Transverse colon (tissue), 4 donors: Measurements from ENCODE around the gene RFX2. TPM values are rescaled to one million over a fixed set of nuclear protein-coding genes. Genes with fewer than 3 reads are reported as not detected.

Experiments used
- DNase-seq: peaks from one replicate; pipeline ENCODE4 v3.0.0-alpha.2; 2019
- H3K27ac ChIP-seq, 4 donors: fragments of 200-600 bp; sonication (generic); 2 replicates each; pipeline ENCODE4 v1.5.1; 2016 to 2018; ENCODE audit warnings: inconsistent platforms in 4 of 4
- H3K27me3 ChIP-seq: fragments of 200-600 bp; sonication (generic); 2 replicates; pipeline ENCODE4 v1.5.1; 2017; ENCODE audit warnings: inconsistent platforms
- H3K36me3 ChIP-seq, 4 donors: fragments of 200-600 bp; sonication (generic); 2 replicates each; pipeline ENCODE4 v1.5.1; 2017 to 2019; ENCODE audit warnings: inconsistent platforms in 4 of 4
- H3K4me1 ChIP-seq, 4 donors: fragments of 200-600 bp; sonication (generic); 2 replicates each; pipeline ENCODE4 v1.5.1; 2017 to 2020; ENCODE audit warnings: inconsistent platforms in 4 of 4
- H3K4me3 ChIP-seq, 4 donors: fragments of 200-600 bp; sonication (generic); 1 replicate in 1 of 4; 2 replicates in 3 of 4; pipeline versions ENCODE4 v1.5.1 to v1.6.1; 2017 to 2019; ENCODE audit warnings: inconsistent platforms in 4 of 4
- H3K9me3 ChIP-seq, 2 donors: fragments of 200-600 bp; sonication (generic); 2 replicates each; pipeline ENCODE4 v1.5.1; 2017 to 2019; ENCODE audit warnings: inconsistent platforms in 2 of 2
- EP300 ChIP-seq: sonication (generic); formaldehyde crosslinking; IDR thresholded peaks from one replicate; pipeline ENCODE4 v1.6.1; 2017; ENCODE audit warnings: antibody characterized with exemption, low read depth
- POLR2A ChIP-seq: fragments of 450-650 bp; IDR thresholded peaks from one replicate; pipeline ENCODE4 v1.6.1; 2016; ENCODE audit warnings: antibody characterized with exemption, mild to moderate bottlenecking, moderate library complexity
- POLR2AphosphoS5 ChIP-seq, 3 donors: sonication (generic); formaldehyde crosslinking; IDR thresholded peaks; one replicate each; pipeline ENCODE4 v1.6.1; 2016; ENCODE audit warnings: antibody characterized with exemption in 3 of 3
- WGBS, 2 donors: methylation state at CpG; one replicate each; pipeline ENCODE4 v1.1.5; 2018; ENCODE audit warnings: low coverage in 1 of 2; 5-methylcytosine and 5-hydroxymethylcytosine counted together
- in situ Hi-C, 4 donors: fragments of 200-750 bp; cut with MboI; loops; one replicate each; pipeline versions ENCODE4 v1.15.0 to v1.15.1; 2017; ENCODE audit warnings: low sequenced_read_pairs in 3 of 4, low pct_ligation_motif_present in 1 of 4, low pct_unique_long_range_greater_than_20kb in 1 of 4
- intact Hi-C: fragments of 100-400 bp; cut with DNase I; formaldehyde crosslinking; loops from one replicate; pipeline ENCODE4 v1.15.1; 2023; ENCODE audit warnings: low total_unique reads
- total RNA-seq, 4 donors: library from RNA; depleted of rRNA; stranded (reverse); fragments of >200 nt; gene quantifications; one replicate each; pipeline ENCODE4 v1.1.0, GENCODE V29; 2016
- TF ChIP-seq, protein P1 (sequence below), 5 experiments: fragments of 200-600 bp in 3 of 5; fragments of 450-650 bp in 2 of 5; sonication (generic) in 3 of 5; IDR thresholded peaks; 1 replicate in 2 of 5; 2 replicates in 3 of 5; pipeline ENCODE4 v1.5.1; 2016 to 2017; ENCODE audit warnings: antibody characterized with exemption in 5 of 5, inconsistent platforms in 3 of 5, mild to moderate bottlenecking in 2 of 5, moderate library complexity in 1 of 5

RFX2 gene
- total RNA-seq, 4 donors from 2014 or later = 6.1 to 57.5 (median 11.8) TPM

DNA sequence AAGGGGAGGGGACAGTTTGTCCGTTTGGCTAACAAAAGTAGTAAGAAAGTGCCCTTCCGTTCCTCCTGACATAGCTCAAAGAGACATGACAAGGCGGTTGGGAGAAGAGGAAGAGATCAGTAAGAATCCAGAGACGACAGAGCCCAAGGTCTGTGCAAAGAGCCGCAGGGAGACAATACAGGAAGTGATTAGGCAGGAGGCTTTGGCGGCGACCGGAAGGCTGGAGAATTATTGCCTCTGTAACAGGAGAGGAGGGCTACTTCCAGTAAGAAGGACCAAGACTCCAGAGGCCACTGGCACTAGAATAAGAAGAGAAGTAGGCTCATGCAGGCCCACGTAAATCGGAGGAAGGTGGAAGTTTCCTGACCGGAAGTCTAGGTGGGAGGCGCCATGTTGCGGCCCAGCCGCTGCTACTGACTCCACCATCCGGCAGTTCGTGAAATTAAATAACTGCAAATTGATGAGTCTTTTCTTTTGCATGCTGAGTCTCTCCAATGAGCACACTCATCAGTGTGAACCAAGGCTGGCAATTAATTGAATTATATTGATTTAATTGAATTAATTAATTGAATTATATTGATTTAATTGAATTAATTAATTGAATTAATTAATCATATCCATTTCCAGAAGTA, 9.9 kb downstream of the RFX2 start:
- Histone ChIP-seq H3K9me3 (no peaks in the 10 kb centered on the region), H3K36me3 (no peaks in the 10 kb centered on the region), H3K4me3 (no peak overlapping the region), H3K4me1 (peaks cover 0 to 57% (median 14%) of the 10 kb centered on the region in 4 donors), H3K27me3 (no peaks in the 10 kb centered on the region), H3K27ac (peak overlapping the region; percentile 45 to 82 (median 75))
- intact Hi-C loops (no loop called here), in situ Hi-C loops (no loop called here)
- TF ChIP-seq EP300 (no peak), POLR2AphosphoS5 (IDR thresholded peaks at IDR 0.05) (no peak), POLR2A (no peak)
- TF ChIP-seq, protein P1, sequence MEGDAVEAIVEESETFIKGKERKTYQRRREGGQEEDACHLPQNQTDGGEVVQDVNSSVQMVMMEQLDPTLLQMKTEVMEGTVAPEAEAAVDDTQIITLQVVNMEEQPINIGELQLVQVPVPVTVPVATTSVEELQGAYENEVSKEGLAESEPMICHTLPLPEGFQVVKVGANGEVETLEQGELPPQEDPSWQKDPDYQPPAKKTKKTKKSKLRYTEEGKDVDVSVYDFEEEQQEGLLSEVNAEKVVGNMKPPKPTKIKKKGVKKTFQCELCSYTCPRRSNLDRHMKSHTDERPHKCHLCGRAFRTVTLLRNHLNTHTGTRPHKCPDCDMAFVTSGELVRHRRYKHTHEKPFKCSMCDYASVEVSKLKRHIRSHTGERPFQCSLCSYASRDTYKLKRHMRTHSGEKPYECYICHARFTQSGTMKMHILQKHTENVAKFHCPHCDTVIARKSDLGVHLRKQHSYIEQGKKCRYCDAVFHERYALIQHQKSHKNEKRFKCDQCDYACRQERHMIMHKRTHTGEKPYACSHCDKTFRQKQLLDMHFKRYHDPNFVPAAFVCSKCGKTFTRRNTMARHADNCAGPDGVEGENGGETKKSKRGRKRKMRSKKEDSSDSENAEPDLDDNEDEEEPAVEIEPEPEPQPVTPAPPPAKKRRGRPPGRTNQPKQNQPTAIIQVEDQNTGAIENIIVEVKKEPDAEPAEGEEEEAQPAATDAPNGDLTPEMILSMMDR (IDR thresholded peaks at IDR 0.05) = no peak
- no peak for DNase-seq
- WGBS, 2 donors = 72 to 75% methylated on average over 15 to 16 of the region's 16 CpGs

- TF ChIP-seq, protein P1 (IDR thresholded peaks at IDR 0.05) = no peak
- TF ChIP-seq POLR2AphosphoS5 (IDR thresholded peaks at IDR 0.05) (no peak), EP300 (no peak), POLR2A (no peak)
- peaks cover 0 to 50% (median 14%) of the 10 kb centered on the region in 4 donors for H3K4me1 ChIP-seq
- 85 to 100% methylated on average over 1 to 2 of the region's 2 CpGs for WGBS, 2 donors
These were observed 10.7 kb downstream of the RFX2 start for GRCh38 chr19:6099599-6099998.

GRCh38 chr19:6099033-6099432, 11.3 kb downstream of the RFX2 start:
- H3K27me3 ChIP-seq = no peaks in the 10 kb centered on the region
- no peaks in the 10 kb centered on the region for H3K36me3 ChIP-seq
- TF ChIP-seq EP300 = no peak
- TF ChIP-seq, protein P1 (IDR thresholded peaks at IDR 0.05) = no peak
- TF ChIP-seq POLR2AphosphoS5 (IDR thresholded peaks at IDR 0.05) = no peak
- TF ChIP-seq POLR2A = no peak
- in situ Hi-C loops = no loop called here
- intact Hi-C loops = no loop called here
- no peaks in the 10 kb centered on the region for H3K9me3 ChIP-seq
- no peak for DNase-seq
- peaks cover 0 to 46% (median 14%) of the 10 kb centered on the region in 4 donors for H3K4me1 ChIP-seq
- peak overlapping the region; percentile 45 to 82 (median 75) for H3K27ac ChIP-seq
- no peak overlapping the region for H3K4me3 ChIP-seq
- WGBS, 2 donors = 60 to 76% methylated on average over 4 of the region's 4 CpGs

More at GRCh38 chr19:6099599-6099998, 10.7 kb downstream of the RFX2 start:
- Histone ChIP-seq H3K4me3 (no peak overlapping the region), H3K27ac (peak overlapping the region; percentile 45 to 82 (median 75)), H3K27me3 (no peaks in the 10 kb centered on the region), H3K36me3 (no peaks in the 10 kb centered on the region), H3K9me3 (no peaks in the 10 kb centered on the region)
- no peak for DNase-seq
- intact Hi-C loops (no loop called here), in situ Hi-C loops (no loop called here)

- in situ Hi-C loops (no loop called here), intact Hi-C loops (no loop called here)
- H3K36me3 ChIP-seq = no peaks in the 10 kb centered on the region
- 59 to 72% methylated on average over 5 of the region's 5 CpGs for WGBS, 2 donors
- peak overlapping the region; percentile 45 to 82 (median 75) for H3K27ac ChIP-seq
- TF ChIP-seq, protein P1 (IDR thresholded peaks at IDR 0.05) = no peak
- TF ChIP-seq EP300 (no peak), POLR2A (no peak), POLR2AphosphoS5 (IDR thresholded peaks at IDR 0.05) (no peak)
- no peak for DNase-seq
- no peak overlapping the region for H3K4me3 ChIP-seq
- H3K27me3 ChIP-seq = no peaks in the 10 kb centered on the region
- peaks cover 0 to 45% (median 14%) of the 10 kb centered on the region in 4 donors for H3K4me1 ChIP-seq
- H3K9me3 ChIP-seq = no peaks in the 10 kb centered on the region
These were observed 11.7 kb downstream of the RFX2 start for GRCh38 chr19:6098574-6098973.
